Skin epidermis (tissue), 12 donors: ENCODE results near the gene SPHKAP.
"Not testable (repeated sequence)": the region's sequence is repeated elsewhere in the genome, so short reads cannot be mapped to it uniquely, and the experiment has no call there.

Experiments
- H3K27ac ChIP-seq, 21 experiments: fragments of 200-600 bp; sonication (generic) in 11 of 21; one replicate each; pipeline ENCODE4 v1.5.0; 2020; ENCODE audit warnings: mild to moderate bottlenecking in 3 of 21, inconsistent platforms in 2 of 21, moderate library complexity in 2 of 21
- H3K4me3 ChIP-seq, 7 experiments: fragments of 200-600 bp; sonication (generic) in 2 of 7; one replicate each; pipeline ENCODE4 v1.5.0; 2020; ENCODE audit warnings: inconsistent platforms in 2 of 7, mild to moderate bottlenecking in 2 of 7, moderate library complexity in 1 of 7

The SPHKAP gene

DNA sequence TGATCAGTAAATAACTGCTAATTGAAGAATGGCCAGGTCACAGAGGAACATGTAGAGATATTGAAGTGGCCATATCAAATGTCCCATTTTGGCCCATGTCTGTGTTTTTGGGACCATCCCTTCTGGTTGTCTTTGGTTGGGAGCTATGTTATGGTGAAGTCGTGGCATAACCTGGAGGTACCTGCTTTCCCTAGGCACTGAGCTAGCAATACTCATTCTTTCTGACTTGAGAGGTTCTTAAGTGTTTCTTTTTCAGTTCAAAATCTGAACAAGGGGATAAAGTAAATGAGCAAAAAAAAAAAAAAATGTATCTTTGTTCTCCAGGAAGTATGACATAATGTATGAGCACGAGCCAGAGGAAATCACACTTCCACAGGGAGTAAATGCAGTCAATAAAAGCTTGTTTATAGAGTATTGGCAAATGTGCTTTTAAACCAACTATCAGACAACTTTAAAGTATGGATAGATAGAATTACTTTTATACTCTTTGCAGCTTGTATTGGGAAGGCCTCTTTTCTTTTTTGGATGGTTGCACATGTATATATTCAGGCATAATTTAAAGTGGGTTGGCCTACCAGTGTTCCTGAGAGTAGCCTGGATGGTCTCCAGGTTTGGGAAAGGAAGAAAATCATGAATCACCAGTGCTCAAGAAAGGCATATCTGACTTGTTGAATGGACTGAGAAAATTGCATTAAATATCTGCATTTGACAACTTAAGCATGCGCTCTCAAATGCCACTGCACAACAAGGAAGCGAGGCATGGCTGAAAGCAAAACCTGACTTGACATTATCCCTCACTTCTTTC, 125.0 kb downstream of the SPHKAP start:
- Histone ChIP-seq H3K4me3 (no peak overlapping the region), H3K27ac (no peak overlapping the region)

DNA sequence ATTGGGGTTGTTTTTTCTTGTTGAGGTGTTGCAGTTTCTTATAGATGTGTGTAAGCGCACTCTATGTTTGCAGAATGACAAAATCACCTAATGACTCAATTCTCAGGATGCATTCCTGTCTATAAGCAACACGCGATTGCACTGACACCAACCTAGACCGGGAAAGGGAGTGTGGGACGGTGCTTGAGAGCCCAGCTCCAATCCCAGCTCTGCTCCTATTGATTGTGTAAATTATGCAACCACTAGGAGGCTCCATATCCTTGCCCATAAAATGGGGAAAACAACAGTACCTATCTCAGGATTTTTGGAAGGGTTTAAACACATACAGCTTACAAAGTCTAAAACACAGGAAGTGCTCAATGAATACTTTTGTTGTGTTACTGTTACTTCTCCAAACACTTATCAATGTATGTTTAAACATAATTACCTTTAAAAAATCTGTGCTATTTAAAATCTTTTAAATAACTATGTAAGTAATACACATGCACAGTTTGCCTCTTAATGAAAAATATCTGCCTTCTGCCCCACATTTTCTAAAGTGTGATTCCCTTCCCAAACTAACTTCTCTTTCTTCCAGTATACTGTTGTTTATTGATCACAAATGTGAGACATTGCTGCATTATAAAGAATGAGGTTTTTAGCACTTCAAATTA, 132.5 kb downstream of the SPHKAP start:
- no peak overlapping the region for H3K4me3 ChIP-seq
- no peak overlapping the region for H3K27ac ChIP-seq

- Histone ChIP-seq H3K27ac (no peak overlapping the region), H3K4me3 (no peak overlapping the region)
Measured at GRCh38 chr2:228040995-228041394, 140.5 kb downstream of the SPHKAP start.

DNA sequence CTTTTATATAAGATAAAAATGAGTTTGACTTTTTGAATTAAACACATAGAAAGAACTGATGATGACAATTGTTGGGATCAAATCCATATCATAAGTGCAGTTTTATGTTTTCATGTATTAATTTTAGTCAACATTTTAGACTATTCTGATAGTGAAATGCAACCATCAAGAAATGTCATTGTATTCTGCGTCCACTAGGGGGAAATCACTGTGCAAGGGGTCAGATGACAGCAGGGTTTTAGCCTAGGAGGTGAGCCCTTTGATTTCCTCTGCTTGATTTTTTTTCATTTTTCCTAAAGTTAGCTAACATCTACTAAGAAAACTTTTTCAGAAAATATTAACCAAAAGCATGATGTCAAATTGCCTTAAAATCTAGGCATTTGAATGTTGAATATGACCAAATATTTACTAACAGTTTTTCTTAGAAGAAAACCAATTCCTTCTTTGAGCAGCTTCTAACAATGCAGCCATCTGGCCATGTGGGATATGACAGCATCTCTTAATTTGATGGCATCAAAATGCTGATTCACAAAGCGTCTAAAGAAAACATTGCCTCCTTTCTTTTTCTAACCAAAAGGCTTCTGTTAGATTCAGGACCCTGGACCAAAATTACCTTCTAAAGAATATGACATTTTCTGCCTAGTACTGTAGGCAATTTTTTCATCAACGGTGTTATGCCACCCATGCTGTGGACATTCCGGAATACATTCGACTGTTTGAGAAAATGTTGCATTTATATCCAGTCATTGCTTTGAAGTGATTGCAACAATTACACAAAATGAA, 141.5 kb downstream of the SPHKAP start:
- Histone ChIP-seq H3K4me3 (no peak overlapping the region), H3K27ac (no peak overlapping the region)

GRCh38 chr2:228038967-228039366, 142.5 kb downstream of the SPHKAP start:
- no peak overlapping the region for H3K27ac ChIP-seq
- H3K4me3 ChIP-seq: no peak overlapping the region

DNA sequence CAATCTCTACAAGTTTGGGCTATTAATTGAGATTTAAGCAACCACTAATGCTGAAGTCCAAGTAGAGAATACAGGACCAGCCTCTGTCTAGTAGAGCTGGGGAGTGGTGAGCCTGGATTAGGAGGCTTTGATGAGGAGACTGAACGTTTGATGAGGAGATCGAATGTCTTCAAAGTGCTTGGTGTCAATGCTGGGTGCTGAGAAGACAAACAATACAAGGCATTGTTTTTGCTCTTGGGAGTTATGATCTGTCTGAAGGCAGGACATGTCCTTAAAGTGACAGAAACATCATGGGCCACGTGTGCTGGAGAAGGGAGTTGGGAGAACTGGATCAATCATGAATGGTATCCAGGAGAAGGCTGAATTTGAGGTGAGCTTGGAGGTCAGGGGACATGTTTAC, 143.6 kb downstream of the SPHKAP start:
- H3K27ac ChIP-seq: no peak overlapping the region
- H3K4me3 ChIP-seq: no peak overlapping the region

- no peak overlapping the region for H3K27ac ChIP-seq
- H3K4me3 ChIP-seq: no peak overlapping the region
Measured at GRCh38 chr2:228023619-228024018, 157.9 kb downstream of the SPHKAP start.

DNA sequence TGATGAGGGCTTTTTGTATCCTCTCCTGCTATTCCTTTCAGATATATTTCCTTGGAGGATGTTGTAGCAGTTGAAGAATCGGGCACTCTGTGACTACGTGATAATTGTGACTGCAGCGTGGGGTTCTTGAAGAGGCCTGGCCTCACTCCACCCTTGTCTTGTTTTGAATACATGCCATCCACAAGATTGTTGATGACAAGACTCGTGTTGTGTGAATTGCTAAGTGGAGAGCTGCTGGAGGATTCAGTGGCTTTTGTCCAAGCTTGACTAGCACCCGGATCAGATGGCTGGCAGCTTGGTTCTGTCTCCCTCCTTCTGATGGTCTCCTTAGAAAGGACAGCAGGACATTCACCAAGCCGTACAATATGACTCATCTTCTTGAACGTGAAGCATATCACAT, 163.2 kb downstream of the SPHKAP start:
- H3K4me3 ChIP-seq: no peak overlapping the region
- no peak overlapping the region for H3K27ac ChIP-seq

GRCh38 chr2:228017784-228018183, 163.7 kb downstream of the SPHKAP start:
- H3K4me3 ChIP-seq: no peak overlapping the region
- H3K27ac ChIP-seq: no peak overlapping the region

- no peak overlapping the region for H3K27ac ChIP-seq
- H3K4me3 ChIP-seq: no peak overlapping the region
Measured at GRCh38 chr2:228016402-228016801, 165.1 kb downstream of the SPHKAP start.

DNA sequence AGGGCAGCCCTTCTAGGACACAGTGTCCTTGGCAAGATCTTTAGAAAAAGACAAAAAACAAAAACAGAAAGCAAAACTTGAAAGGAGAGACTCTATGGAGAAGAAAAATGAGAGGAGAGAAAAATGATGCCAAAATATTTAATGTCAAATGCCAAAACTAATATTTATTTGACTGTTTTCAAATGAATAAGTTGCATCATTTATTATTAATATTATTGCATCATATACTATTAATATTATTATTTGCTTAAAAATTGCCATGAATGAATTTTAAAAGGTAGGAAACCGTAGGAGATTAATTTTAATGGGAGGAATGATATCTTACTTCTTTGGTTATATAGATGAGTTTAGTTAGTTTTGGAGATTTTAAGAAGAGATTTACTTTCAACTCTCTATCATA, 165.7 kb downstream of the SPHKAP start:
- Histone ChIP-seq H3K4me3 (no peak overlapping the region), H3K27ac (no peak overlapping the region)

GRCh38 chr2:227996366-227996765, 185.1 kb downstream of the SPHKAP start:
- Histone ChIP-seq H3K27ac (no peak overlapping the region), H3K4me3 (no peak overlapping the region)

GRCh38 chr2:227990937-227991336, 190.6 kb downstream of the SPHKAP start:
- Histone ChIP-seq H3K27ac (no peak overlapping the region), H3K4me3 (no peak overlapping the region)

GRCh38 chr2:227973241-227973640, 208.2 kb downstream of the SPHKAP start:
- Histone ChIP-seq H3K4me3 (no peak overlapping the region), H3K27ac (no peak overlapping the region)

DNA sequence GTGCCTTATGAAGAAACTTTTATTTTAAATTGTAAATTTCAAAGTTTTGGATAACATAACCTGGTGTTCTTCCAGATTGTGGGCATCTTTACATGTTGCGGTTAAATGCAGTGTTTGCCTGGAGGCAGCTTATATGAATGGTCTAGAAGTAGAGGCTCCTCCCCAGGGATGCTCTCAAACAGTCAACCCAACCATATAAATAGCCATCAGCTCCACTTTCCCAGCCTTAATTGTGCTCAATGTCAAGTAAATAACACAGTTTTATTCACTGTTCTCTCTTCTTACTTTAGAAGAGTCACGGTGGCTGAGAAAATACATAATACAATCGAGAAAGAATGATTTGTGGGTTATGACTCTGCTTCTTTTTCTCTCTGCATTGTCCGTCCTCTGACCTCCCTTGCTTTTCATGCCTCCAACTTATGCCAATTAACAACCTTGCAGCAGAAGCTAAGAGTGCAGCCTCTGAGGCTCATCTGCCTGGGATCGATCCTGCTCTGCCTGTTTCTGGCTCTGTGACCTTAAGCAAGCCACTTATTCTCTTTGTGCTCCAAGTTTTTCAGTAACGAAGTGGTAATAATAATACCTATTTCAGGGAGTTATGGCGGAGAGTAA, 209.8 kb downstream of the SPHKAP start:
- H3K27ac ChIP-seq: no peak overlapping the region
- no peak overlapping the region for H3K4me3 ChIP-seq

DNA sequence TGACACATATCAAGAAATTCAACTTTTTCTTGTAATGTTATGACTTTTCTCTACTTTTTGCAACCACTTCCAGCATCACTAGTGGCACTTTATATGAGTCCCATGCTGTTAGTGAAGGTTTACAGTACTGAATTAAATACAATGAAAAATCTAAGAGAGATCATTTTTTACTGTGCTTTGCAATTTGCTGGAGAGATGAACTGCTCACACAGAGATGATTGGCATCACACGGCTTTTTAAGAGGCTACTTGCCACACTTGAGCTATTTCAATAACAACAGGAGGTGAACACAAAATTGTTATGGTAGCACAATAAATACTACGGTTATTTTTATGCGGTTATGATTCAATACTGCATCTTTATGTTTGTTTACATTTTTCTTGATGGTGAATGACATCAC, 221.2 kb downstream of the SPHKAP start:
- no peak overlapping the region for H3K27ac ChIP-seq
- no peak overlapping the region for H3K4me3 ChIP-seq

GRCh38 chr2:227942965-227943364, 238.5 kb downstream of the SPHKAP start:
- Histone ChIP-seq H3K27ac (no peak overlapping the region), H3K4me3 (no peak overlapping the region)

DNA sequence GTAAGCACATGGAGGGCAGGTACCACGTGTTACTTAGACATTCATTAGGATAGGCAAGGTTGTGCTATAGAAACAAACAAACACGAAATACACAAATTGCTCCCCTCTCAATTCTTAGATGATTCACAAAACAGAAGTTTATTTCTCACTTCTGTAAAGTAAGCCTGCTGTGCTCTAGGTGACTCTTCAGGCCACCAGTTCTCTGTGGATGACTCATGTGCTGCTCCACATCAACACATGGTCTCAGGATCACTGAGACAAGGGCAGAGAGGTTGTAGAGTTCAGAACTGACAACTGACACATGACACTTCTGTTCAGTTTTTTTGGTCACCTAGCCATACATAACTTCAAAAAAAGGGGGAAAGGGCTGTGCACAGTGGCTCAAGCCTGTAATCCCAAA, 239.5 kb downstream of the SPHKAP start:
- no peak overlapping the region for H3K4me3 ChIP-seq
- H3K27ac ChIP-seq: no peak overlapping the region

- Histone ChIP-seq H3K27ac (no peak overlapping the region), H3K4me3 (no peak overlapping the region)
Measured at GRCh38 chr2:227939271-227940027, 242.0 kb downstream of the SPHKAP start.

DNA sequence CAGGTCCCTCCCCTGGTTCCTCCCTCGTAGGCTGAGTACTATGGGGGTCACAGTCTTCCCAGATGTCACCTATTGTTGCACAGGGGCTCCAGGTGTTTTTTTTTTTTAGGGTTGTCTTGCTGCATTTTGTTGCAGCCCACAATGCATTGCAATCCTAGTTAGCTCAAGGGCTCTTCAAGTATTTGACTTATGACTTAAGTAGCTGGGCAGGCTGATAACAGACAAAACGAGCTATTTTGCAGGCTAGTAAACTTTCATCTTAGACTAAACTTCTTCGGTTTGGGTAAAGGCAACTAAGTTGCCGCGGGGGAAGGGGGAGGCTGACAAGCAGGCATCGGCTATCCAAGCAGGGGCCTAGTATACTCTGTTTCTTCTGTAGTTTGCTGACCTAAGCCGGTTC, 245.2 kb downstream of the SPHKAP start:
- H3K27ac ChIP-seq, H3K4me3 ChIP-seq: not testable (repeated sequence)
